MM.1S (cell line): ENCODE data around the gene DPYSL4.

ENCODE experiments used
- DNase-seq: peaks from one replicate; pipeline ENCODE4 v3.0.0-alpha.2; 2015
- H2AFZ ChIP-seq: fragments of 300-600 bp; sonication (generic); 2 replicates; pipeline ENCODE4 v1.6.0; 2016; ENCODE audit warnings: antibody characterized with exemption, low read length
- H3F3A ChIP-seq: fragments of 300-600 bp; sonication (generic); 2 replicates; pipeline ENCODE4 v1.6.1; 2016; ENCODE audit warnings: mild to moderate bottlenecking, antibody characterized with exemption, low read length, moderate library complexity, mixed read lengths; ENCODE audit not compliant: insufficient read depth
- H3K27ac ChIP-seq: fragments of 300-600 bp; sonication (generic); 2 replicates; pipeline ENCODE4 v1.5.1; 2016; ENCODE audit warnings: mild to moderate bottlenecking, low read length
- H3K27me3 ChIP-seq: fragments of 300-600 bp; sonication (generic); replicated peaks from 2 replicates; pipeline ENCODE4 v1.6.0; 2016; ENCODE audit warnings: low read length; ENCODE audit not compliant: insufficient read depth
- H3K36me3 ChIP-seq: fragments of 300-600 bp; sonication (generic); replicated peaks from 2 replicates; pipeline ENCODE4 v1.6.1; 2016; ENCODE audit warnings: mild to moderate bottlenecking, low read length, mixed read lengths; ENCODE audit not compliant: insufficient read depth
- H3K4me1 ChIP-seq: fragments of 300-600 bp; sonication (generic); 2 replicates; pipeline ENCODE4 v1.6.1; 2016; ENCODE audit warnings: low read length, mixed read lengths
- H3K4me2 ChIP-seq: fragments of 300-600 bp; sonication (generic); 2 replicates; pipeline ENCODE4 v1.6.0; 2016; ENCODE audit warnings: low read depth, low read length
- H3K4me3 ChIP-seq: fragments of 300-600 bp; sonication (generic); 2 replicates; pipeline ENCODE4 v1.5.1; 2016; ENCODE audit warnings: low read length, mixed read lengths
- H3K79me2 ChIP-seq: fragments of 300-600 bp; sonication (generic); 2 replicates; pipeline ENCODE4 v1.6.1; 2016; ENCODE audit warnings: mixed run types, low read length, mixed read lengths
- H3K9ac ChIP-seq: fragments of 300-600 bp; sonication (generic); 2 replicates; pipeline ENCODE4 v1.6.1; 2016; ENCODE audit warnings: low read length, mixed read lengths
- H3K9me2 ChIP-seq: fragments of 300-600 bp; sonication (generic); replicated peaks from 2 replicates; pipeline ENCODE4 v1.6.1; 2016; ENCODE audit warnings: mild to moderate bottlenecking, low read length, mixed read lengths; ENCODE audit not compliant: insufficient read depth
- H3K9me3 ChIP-seq: fragments of 300-600 bp; sonication (generic); replicated peaks from 2 replicates; pipeline ENCODE4 v1.6.1; 2016; ENCODE audit warnings: mild to moderate bottlenecking, low read length, mixed read lengths; ENCODE audit not compliant: insufficient read depth
- H4K20me1 ChIP-seq: fragments of 300-600 bp; sonication (generic); 2 replicates; pipeline ENCODE4 v1.6.1; 2016; ENCODE audit warnings: mild to moderate bottlenecking, low read length, moderate library complexity, mixed read lengths; ENCODE audit not compliant: insufficient read depth
- CTCF ChIP-seq: fragments of 300-600 bp; sonication (generic); IDR thresholded peaks from 2 replicates; pipeline ENCODE4 v1.5.1; 2016; ENCODE audit warnings: antibody characterized with exemption, low read length, mixed read lengths
- EZH2 ChIP-seq: fragments of 300-600 bp; sonication (generic); optimal IDR thresholded peaks from 2 replicates; pipeline ENCODE3; 2017; ENCODE audit warnings: low read depth, mild to moderate bottlenecking, antibody characterized with exemption, low read length, mixed read lengths
- EZH2phosphoT487 ChIP-seq: fragments of 300-600 bp; sonication (generic); IDR thresholded peaks from 2 replicates; pipeline ENCODE4 v1.6.1; 2018; ENCODE audit warnings: antibody characterized with exemption, low read length

DPYSL4 gene

GRCh38 chr10:132138596-132138995, 48.2 kb upstream of the DPYSL4 start:
- DNase-seq: no peak
- Histone ChIP-seq H3K9me3 (no peaks in the 10 kb centered on the region), H3K79me2 (no peaks in the 10 kb centered on the region), H3K27me3 (peaks cover 40% of the 10 kb centered on the region), H3K27ac (no peak overlapping the region), H3K4me2 (no peak overlapping the region), H3F3A (no peaks in the 10 kb centered on the region), H3K4me3 (no peak overlapping the region), H4K20me1 (no peaks in the 10 kb centered on the region), H3K36me3 (no peaks in the 10 kb centered on the region), H3K4me1 (no peaks in the 10 kb centered on the region), H2AFZ (no peak overlapping the region), H3K9ac (no peak overlapping the region), H3K9me2 (no peaks in the 10 kb centered on the region)
- TF ChIP-seq EZH2phosphoT487 (no peak), EZH2 (no peak), CTCF (no peak)

GRCh38 chr10:132139526-132139925, 47.2 kb upstream of the DPYSL4 start:
- TF ChIP-seq EZH2phosphoT487: no peak
- no peak for TF ChIP-seq CTCF
- no peak for TF ChIP-seq EZH2
- no peak overlapping the region for H2AFZ ChIP-seq
- H3K27ac ChIP-seq: no peak overlapping the region
- DNase-seq: no peak
- H3K9me2 ChIP-seq: no peaks in the 10 kb centered on the region
- no peaks in the 10 kb centered on the region for H3K4me1 ChIP-seq
- H3K4me2 ChIP-seq: no peak overlapping the region
- H3K36me3 ChIP-seq: no peaks in the 10 kb centered on the region
- no peaks in the 10 kb centered on the region for H3K79me2 ChIP-seq
- no peaks in the 10 kb centered on the region for H3F3A ChIP-seq
- no peaks in the 10 kb centered on the region for H3K9me3 ChIP-seq
- H4K20me1 ChIP-seq: no peaks in the 10 kb centered on the region
- peaks cover 39% of the 10 kb centered on the region for H3K27me3 ChIP-seq
- H3K9ac ChIP-seq: no peak overlapping the region
- H3K4me3 ChIP-seq: no peak overlapping the region

GRCh38 chr10:132140167-132140925, 46.4 kb upstream of the DPYSL4 start:
- Histone ChIP-seq H2AFZ (no peak overlapping the region), H4K20me1 (no peaks in the 10 kb centered on the region), H3K9ac (no peak overlapping the region), H3K79me2 (no peaks in the 10 kb centered on the region), H3F3A (no peaks in the 10 kb centered on the region), H3K4me3 (no peak overlapping the region), H3K9me3 (no peaks in the 10 kb centered on the region), H3K4me1 (no peaks in the 10 kb centered on the region), H3K27me3 (peaks cover 37% of the 10 kb centered on the region), H3K4me2 (no peak overlapping the region), H3K36me3 (no peaks in the 10 kb centered on the region), H3K9me2 (no peaks in the 10 kb centered on the region), H3K27ac (no peak overlapping the region)
- TF ChIP-seq EZH2: no peak
- no peak for TF ChIP-seq EZH2phosphoT487
- TF ChIP-seq CTCF: no peak
- DNase-seq: no peak
